HuH-7.5 (cell line): ENCODE results near the gene DDRGK1.

ENCODE experiments used
- DNase-seq: peaks from one replicate; pipeline ENCODE4 v3.0.0; 2011; ENCODE audit warnings: low spot score

The DDRGK1 gene

DNA sequence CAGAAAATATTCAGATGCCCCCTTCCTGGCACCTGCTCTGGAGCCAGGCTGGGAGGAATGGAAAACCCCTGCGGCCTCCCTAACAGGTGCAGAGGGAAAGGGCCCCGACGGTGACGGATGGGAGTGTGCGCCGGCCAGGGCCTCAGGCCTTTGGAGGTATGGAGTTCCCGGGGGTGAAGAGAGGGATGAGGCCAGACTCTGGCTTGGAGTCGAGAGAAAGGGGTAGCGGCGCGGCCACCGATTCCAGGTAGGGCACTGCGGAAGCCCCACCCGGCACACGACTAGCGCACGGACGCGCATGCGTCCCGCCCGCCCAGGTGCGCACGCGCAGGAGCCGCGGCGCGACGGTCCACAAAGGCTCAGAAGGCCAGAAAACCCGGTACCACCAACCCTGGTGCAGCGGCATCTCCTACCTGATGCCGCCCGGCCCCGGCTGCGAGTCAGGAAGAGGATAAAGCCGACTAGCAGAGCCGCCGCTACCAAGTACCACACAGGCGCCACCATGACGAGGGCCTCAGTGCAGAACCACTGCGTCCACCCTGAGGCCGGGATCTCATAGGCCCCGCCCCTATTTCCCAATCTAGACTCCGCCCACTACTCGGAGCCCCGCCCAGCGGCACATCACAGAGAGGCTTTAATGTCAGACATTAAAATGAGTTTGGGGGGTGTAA, at the start of gene DDRGK1:
Gene DDRGK1, minus strand, starts transcription at position 559 of the 671 bp plus-strand sequence. Its CDS starts 55 bp downstream, at position 504.
- peak; percentile 92 for DNase-seq

DNA sequence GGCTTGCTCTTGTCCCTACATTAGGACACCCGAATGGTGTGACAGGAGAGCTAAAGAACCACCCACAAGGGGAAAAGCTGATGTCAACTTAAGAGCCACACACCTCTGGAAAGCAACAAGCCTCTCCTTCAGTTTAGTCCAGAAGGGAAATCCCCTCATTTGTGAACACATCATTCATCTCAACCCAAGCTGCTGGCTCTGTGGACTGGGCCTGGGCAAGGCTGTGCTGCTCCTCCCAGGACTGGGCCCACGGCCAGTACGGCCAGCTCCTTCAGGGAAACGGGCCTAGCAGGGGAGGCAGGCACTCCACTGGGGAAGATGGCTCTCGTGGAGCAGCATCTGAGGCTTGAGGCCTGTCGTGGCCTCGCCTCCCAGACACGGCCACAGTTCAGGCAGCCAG, 47.3 kb upstream of the DDRGK1 start:
- no peak for DNase-seq

DNA sequence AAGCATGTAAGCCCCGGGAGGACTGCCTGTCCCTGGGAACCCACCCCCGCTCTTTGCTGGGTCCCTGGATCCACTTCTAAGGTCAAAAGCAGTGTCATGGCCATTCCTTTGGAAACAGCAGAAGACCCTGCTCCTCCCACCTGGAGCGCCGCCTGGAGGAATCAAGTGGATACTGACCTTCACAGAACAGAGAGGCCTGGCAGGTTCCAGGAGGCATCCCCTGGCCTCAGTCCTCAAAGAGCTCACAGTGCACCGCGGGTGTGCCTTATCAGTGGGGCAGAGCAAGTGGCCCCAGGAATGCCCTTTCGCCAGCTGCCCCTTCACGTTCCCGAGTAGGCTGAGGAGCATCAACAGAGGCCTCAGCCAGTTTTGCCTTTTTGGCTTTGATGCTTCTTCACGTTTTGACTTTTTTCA, 45.6 kb upstream of the DDRGK1 start:
- DNase-seq: peak; percentile 98

DNA sequence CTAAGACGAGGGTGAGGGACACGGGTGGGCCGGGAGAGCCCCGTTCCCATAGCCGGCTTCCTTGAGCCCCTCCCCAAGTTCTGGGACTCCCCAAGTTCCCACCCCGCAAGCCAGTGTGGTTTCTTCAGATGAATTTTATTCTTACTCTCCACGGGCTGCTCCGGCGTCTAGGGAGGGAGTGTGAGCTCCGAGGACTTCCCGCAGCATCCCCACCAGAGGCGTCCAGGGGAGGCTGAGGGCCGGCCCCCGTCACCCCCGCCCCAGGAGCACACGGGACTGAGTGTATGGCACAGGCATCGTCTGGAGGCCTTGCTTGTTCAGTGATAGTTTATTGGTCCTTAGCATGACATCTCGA, 44.5 kb upstream of the DDRGK1 start:
- no peak for DNase-seq

DNA sequence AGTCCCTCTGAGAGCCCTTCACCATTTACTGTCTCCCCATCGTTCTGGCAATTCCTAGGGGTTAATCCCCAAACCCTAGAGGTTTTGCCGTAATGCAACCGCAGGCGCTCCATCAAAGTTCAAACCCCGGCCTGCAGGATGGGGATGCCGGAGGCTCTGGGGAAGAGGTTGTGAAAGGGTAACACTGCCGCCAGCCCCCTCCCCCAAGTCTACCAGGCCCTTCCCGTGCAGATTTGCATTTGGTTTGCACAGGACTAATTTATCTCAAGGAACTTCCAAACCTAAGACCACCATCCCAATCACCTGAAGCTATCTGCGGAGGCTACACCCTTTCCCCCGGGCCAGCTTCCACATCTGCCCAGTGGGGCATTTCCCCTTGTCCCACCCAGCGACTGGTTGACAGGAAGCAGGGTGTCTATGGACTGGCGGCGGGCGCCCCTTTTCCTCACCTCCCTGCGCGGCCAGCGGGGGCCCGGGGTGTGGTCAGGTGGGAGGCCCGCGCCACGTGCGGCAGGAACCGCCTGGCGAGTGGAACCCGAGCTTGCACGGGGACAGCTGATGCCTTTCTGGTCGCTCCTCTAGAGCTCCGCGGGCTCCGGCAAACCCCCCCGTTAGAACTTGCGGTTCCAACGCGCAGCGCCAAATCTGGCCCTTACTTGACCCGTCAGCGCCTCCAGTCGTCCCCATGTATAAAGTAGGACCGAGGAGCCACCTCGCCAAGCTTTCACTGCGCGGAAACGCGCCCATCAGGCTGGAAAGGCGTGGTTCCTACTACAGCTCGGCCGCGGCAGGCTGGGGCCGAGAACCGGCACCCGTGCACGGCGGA, 43.9 kb upstream of the DDRGK1 start:
- no peak for DNase-seq

DNA sequence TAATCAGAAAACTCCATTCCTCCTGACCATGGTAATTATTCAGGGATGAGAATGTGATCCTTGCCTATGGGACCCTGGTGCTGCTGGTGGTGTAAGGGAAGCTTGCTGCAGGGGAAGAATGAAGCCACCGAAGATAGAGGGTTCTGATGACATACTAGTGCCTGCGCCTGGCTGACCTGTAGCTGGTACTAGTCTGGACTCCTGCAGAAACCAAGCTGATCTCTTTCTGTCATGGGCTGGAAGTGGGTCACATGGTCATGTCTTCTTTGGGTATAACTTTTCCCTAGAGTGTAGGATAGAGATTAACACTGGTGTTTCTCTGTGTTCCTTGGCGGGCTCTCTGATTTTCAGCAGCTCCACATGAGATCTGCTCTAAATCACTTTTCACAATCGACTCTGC, 43.2 kb upstream of the DDRGK1 start:
- DNase-seq: no peak

DNA sequence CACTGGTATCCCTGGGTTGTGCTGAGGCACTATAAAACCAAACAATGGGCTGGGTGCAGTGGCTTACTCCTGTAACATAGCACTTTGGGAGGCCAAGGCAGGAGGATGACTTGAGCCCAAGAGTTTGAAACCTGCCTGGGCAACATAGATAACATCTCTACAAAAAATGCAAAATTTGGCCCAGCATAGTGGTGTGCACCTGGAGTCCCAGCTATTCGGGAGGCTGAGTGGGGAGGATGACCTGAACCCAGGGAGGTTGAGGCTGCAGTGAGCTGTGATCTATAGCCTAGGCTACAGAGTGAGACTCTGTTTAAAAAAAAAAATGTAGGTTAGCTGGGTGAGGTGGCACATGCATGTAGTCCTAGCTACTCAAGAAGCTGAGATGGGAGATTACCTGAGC, 42.2 kb upstream of the DDRGK1 start:
- no peak for DNase-seq

DNA sequence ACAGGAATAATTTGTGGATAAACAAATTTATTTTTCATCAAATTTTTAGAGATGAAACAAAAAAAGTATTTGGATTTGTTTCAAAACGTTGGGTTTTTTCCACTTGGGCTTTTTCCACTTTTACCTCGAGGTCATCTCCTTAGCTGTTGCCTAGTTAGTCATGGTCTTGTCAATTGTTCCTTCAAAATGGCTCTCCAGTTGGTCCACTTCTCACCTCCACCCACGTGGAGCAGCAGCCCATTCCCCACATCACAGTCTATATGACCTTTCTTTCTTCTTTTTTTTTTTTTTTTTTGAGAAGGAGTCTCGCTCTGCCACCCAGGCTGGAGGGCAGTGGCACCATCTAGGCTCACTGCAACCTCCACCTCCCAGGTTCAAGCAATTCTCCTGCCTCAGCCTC, 41.2 kb upstream of the DDRGK1 start:
- no peak for DNase-seq

DNA sequence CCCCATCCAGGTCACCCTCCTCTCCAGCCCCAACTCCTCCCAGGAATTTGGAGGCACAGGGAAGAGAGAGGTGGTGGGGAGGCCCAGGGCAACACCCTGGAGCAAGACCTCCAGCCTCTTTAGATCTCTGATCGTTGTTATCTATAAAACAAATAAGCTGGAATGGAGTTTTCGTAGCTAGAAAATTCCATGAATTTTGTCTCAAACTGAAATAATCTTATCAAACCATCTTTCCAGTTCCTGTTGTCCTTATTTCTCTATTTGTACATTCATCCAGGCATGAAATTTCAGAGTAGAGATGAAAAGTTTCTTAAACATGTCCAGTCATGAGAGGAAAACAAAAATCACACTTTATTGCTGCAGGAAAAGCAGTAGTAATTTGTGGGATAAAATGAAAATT, 40.7 kb upstream of the DDRGK1 start:
- DNase-seq: no peak

DNA sequence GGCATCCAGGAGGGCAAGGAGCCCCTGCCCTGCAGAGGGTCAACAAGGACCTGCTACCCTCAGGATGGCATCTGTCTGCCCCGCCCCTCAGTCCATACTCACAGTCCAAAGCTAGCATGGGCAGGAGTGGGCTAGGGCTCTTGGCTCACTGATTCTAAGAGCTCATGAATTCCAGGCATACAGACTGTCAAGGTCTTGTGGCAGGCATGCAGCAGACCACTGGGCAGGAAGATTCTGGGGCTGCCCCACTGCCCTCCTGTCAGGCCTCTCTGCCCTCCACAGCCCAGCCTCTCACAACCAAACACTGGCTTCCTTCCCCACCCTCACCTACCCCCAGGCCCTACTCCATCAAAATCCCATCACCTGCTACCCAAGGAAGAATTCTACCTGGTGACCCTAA, 40.1 kb upstream of the DDRGK1 start:
- no peak for DNase-seq

DNA sequence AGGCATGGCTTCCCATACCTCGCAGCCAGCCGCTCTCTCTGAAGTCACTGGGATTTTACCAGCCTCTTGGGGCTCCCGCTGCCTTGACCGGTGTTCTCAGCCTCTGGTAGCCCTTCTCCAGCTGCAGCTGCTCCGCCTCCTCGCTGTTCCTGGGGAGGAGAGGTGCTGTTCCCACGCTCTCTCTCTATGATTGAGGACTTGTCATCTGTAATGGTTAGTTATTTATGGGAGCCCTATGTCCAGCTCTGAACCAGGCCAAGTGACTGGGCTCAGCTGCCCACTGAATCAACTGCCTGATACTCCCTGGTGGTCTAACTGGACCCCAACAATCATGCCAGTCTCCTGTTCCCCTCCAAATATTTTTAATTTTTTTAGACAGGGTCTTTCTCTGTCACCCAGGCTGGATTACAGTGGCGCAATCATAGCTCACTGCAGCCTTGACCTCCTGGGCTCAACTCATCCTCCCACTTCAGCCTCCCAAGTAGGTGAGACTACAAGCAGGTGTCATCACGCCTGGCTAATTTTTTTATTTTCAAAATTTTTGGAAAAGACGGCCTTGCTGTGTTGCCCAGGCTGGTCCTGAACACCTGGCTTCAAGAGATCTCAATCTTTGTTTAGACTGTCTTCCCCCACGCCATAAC, 39.4 kb upstream of the DDRGK1 start:
- no peak for DNase-seq

DNA sequence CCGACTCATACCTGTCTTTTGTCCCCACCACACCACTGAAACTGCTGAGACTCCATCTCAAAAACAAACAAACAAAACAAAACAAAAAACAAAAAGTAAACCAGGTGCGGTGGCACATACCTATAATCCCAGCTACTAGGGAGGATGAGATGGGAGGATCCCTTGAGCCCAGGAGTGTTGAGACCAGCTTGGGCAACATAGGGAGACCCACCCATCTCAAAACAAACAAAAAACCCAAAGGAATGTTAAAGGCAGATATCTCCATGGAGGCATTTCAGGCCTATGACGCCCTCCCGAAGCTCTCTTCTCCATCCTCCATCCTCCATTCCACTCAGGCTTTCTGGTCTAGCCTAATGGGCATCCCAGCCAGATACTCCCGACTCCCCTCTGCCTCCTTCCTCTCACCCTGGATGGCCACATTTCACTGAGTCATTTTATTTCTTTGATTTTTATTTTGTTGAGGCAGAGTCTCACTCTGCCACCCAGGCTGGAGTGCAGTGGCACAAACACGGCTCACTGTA, 37.8 kb upstream of the DDRGK1 start:
- DNase-seq: no peak

DNA sequence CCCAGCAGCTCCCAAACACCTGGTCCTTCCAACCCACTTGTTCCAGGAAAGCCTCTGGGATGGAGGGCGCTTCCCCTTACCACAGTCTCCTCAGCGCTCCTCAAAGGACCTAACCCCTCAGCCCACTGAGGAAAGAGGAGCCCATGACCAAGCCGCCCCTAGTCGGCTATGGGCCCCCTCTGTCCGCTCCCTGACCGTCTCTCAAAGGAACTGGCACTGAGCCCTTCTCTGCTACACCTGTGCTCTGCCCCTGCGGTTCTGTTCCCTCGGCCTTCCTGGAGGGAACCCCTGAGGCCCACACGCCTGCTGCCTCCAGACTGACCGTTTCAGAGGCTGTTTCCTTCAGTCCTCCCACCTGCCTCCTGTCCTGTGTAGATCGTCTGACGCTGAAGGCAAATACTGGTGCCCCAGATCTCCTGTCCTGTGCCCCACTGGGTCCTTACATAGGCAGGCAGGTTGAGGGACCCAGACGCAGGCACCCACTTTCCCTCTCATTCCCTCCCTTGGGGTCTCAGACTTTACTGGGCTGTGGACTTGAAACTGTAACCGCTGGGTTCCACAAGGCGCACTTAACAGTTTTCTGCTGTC, 36.4 kb upstream of the DDRGK1 start:
- DNase-seq: no peak

DNA sequence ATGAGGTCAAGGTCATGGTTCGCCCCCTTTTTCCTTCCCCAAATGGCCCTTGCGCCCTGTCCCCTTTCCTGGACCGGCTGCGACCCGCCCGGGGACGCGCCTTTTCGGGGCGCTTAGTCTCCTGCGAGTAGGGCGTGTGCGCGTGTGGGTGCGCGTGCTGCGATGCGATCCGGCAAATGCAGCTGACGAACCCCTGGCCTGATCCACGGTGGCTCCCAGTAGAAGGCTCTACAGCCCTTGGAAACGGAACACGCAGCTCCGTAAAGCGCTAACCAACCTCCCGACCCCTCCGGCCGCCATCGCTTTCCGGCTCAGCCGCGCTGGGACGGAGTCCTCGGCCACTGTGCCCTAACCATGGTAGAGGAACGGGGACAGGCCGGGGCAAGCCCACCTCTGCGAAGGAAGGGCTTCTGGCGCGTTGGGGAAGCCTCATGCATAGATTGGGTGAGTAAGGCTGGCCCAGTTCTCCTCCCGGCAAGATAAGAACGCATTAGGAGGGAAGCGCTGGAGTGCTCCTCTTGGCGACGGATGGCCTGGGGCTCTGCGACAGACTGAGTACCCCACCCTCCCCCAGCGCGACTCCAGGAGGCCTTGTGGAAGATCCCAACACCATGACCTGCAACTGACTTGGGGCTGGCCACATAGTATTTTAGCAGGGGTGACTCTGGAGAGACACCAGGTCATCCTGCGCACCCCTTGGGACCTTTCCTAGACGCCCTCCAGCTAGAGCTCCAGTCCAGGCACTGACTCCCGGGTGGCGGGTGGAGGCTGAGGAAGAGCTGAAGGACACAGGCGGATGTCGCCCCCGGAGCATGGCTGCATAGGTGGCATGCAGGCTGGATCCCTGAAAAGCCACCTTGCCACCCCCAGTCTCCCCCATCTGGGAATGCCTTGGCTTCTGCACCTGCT, 35.6 kb upstream of the DDRGK1 start:
- DNase-seq: no peak

DNA sequence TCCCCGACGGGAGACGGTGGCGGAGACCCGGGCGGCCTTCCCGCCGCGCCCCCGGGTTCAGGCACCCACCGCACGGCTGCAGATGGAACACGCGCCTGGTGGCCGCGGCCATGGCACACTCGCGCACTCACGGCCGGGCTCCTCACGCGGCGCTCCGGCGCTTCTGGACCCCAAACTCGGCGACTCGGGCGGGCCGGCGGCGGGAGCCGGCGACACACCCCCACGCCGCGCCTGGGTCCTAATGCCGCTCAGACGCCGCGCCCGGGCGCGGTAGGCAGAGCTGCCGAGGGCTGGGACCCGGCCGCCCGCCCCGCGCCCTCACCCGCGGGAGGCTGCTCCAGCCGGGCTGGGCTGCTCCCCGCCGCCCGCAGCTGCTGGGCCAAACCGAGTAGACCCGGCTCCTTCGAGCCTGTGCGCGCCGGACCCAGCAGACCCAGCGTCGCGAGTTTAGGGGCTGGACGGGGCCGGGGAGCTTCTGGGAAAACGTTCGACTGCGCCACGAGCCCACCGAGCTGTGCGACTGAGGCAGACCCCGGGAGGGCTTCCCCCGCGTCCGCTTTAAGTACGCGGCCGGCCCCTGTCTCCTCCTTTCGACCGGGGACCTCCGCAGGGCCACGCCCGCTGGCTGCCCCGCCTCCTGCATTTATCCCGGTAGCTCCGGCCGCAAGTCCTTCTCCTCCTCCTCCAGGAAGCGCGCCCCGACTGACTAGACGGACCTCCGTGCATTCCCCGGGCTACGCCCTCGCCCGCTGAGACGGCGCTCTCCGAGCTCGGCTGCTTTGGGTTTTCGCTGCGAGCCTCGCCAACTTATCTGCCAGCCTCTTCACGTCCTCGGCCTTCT, 34.8 kb upstream of the DDRGK1 start, which contains the start of gene SLC4A11:
Gene SLC4A11, minus strand, starts transcription at position 165 of the 841 bp plus-strand sequence. Its CDS starts 53 bp downstream, at position 112.
- DNase-seq: peak; percentile 93

DNA sequence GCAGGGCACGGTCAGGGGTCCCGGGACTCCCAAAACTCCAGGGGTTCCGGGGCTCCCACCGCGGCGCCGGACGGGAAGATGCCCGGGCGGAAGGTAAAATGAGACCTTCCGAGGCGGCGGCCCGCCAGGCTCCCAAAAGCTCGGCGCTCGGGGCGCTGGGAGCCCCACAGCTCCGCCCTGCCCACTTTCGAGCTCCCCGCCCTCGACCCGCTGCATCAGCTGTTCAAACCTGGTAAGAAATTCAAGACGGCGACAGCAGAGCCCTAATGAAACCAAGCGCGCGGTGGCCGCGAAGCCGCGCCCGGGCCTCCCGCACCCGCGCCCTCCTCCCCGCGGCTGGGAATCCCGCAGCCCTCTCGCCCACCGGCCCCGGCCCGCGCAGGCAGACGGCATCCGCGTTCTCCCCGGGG, 34.1 kb upstream of the DDRGK1 start:
- DNase-seq: peak; percentile 83

DNA sequence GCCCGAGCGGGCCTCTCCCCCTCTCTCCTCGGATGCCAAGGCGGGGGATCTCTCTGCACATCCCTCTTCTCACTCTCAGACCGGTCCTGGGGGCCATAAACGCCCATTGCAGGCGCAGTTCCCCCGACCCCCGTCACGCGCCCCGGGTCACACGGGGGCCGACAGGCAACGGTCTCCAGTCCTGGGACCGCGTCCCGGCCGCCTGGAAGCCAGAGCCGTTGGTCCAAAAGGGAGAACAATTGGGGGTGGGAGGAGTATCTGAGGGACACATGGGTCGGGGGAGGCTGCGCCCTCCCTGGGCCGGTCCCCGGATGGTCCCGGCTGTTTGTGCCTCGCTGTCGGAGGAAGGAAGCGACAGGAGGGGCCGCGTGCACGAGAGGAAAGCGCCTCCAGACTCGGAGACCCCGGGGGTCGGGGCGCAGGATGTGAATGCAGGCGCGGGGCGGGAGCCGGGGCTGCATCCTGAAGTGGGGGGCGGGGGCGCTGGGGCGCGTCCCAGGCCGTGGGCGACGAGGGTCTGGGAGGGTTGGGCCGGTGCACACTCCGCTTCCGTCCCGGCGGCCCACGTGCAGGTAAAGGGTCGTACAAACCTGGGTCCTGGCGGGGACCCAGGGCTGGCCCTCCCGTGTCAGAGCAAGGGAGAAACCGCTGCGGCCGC, 33.6 kb upstream of the DDRGK1 start:
- no peak for DNase-seq

DNA sequence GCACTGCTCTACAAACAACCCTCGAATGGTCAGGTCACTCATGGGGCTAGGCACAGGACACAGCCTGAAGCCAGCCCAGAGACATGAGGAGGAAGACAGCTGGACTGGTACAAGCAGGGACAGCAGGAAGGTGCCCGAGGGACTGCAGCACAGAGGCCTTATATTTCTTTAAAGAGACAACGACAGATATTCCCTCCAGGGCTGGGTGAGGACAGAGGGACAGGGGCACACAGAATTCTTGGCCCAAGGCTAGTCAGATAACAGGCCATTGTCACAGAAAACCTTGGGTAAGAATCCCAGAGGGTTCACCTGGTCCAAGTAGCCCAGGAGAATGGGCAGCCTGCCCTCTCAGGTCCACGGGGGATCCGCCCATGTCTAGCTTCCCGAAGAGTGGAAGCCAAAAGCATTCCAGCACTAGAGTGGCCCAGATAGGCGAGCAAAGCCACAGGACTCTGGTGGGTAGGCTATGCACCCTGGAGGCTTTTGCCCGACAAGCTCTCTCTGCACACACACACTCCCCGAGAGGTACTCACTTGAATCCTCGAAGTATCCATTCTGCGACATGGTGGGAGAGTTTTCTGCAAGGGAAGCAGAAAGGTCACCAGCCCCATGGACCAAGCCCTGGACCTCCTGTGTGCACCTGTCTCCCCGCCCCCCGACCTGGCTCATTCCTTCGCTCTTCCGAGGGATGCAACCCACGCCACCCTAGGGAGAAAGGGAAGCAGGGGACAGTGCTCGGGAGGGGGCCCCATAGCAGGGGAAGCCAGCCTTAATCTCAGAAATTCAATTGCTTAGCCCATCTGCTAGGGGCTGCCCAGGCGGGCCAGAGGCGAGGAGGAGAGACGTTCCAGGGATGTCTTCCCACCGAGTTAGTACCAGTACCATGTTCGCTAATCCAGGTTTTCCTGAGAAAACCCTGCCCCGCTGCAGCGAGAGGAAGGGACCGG, 32.8 kb upstream of the DDRGK1 start:
- no peak for DNase-seq
